Colonic mucosa (tissue), 4 donors: ENCODE data around the gene SLC16A11. TPM values are rescaled to one million over a fixed set of nuclear protein-coding genes. Genes with fewer than 3 reads are reported as not detected.

Source experiments
- DNase-seq: peaks from one replicate; pipeline ENCODE4 v3.0.0-alpha.2; 2020
- H3K27ac ChIP-seq: fragments of 200-600 bp; one replicate; pipeline ENCODE4 v1.8.0; 2021
- H3K27me3 ChIP-seq: fragments of 200-600 bp; one replicate; pipeline ENCODE4 v1.8.0; 2021
- H3K36me3 ChIP-seq: fragments of 200-600 bp; one replicate; pipeline ENCODE4 v1.8.0; 2021
- H3K4me1 ChIP-seq: fragments of 200-600 bp; one replicate; pipeline ENCODE4 v1.8.0; 2021; ENCODE audit warnings: mild to moderate bottlenecking
- H3K4me3 ChIP-seq: fragments of 200-600 bp; one replicate; pipeline ENCODE4 v1.8.0; 2021
- H3K9ac ChIP-seq, 2 donors: one replicate each; pipeline ENCODE4 v1.7.0; 2013; ENCODE audit warnings: control low read depth in 2 of 2, low read depth in 2 of 2, low read length in 2 of 2
- H3K9me3 ChIP-seq: fragments of 200-600 bp; one replicate; pipeline ENCODE4 v1.8.0; 2021
- CTCF ChIP-seq: fragments of 200-600 bp; IDR thresholded peaks from one replicate; pipeline ENCODE4 v1.8.0; 2022; ENCODE audit warnings: antibody characterized with exemption, mild to moderate bottlenecking
- intact Hi-C: fragments of 100-400 bp; cut with DNase I; formaldehyde crosslinking; loops from one replicate; pipeline ENCODE4 v1.14.1; 2022
- total RNA-seq, 2 donors: library from RNA; stranded (reverse); fragmentation: NEBNext Ultra II Directional in 1 of 2; extraction: Animal tissue kit (Norgen Biotek cat#: 25700) in 1 of 2; gene quantifications; one replicate each; pipeline ENCODE4 v1.2.1, GENCODE V29; 2021
- donor health status: healthy.
- donor health status: DM: no; HTN: no; CAD: no.
- donor health status: DM: no; HTN: no; CAD: no.

Gene SLC16A11
- total RNA-seq, 2 donors from 2014 or later = 0.22 to 0.40 TPM

DNA sequence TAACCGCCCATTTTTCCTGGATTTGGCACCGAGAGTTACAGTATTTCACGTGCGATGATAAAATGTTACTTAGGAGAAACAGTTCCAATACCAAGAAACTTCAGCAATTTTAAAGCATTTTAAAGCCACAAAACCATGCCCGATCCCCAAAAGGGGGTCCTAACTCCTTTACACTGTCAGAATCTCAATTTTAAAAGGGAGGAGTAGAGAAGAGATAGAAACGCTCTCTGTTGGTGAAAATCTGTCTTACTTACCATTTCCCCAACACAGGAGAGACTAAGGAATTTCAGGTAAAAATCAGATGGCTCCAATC, 32.0 kb downstream of the SLC16A11 start:
- DNase-seq = no peak
- intact Hi-C loops = no loop called here
- peak overlapping the region; percentile 86 for H3K4me3 ChIP-seq
- H3K9ac ChIP-seq = peak overlapping the region; percentile 58 to 94
- TF ChIP-seq CTCF = no peak
- no peaks in the 10 kb centered on the region for H3K9me3 ChIP-seq
- peak overlapping the region; percentile 95 for H3K27ac ChIP-seq
- no peaks in the 10 kb centered on the region for H3K27me3 ChIP-seq
- H3K36me3 ChIP-seq = no peaks in the 10 kb centered on the region
- H3K4me1 ChIP-seq = peaks cover 9% of the 10 kb centered on the region

DNA sequence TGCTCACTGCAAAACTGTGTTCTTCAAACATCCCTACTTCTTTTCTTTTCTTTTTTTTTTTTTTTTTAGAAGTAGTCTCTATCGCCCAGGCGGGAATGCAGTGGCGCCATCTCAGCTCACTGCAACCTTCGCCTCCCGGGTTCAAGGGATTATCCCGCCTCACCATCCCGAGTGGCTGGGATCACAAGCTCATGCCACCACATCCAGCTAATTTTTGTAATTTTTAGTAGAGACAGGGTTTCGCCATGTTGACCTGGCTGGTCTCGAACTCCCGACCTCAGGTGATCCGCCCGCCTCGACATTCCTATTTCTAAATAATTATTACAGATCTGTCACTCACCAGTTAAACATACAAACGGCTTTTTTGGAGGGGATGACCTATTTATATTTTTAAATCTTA, 32.5 kb downstream of the SLC16A11 start:
- Histone ChIP-seq H3K27ac (peak overlapping the region; percentile 95), H3K36me3 (no peaks in the 10 kb centered on the region), H3K27me3 (no peaks in the 10 kb centered on the region), H3K9me3 (no peaks in the 10 kb centered on the region), H3K4me1 (peaks cover 9% of the 10 kb centered on the region), H3K9ac (peak overlapping the region in 1 of 2 donors; percentile 94), H3K4me3 (peak overlapping the region; percentile 86)
- DNase-seq = no peak
- TF ChIP-seq CTCF = no peak
- intact Hi-C loops = no loop called here

GRCh38 chr17:7010523-7010922, 33.4 kb downstream of the SLC16A11 start:
- Histone ChIP-seq H3K27me3 (no peaks in the 10 kb centered on the region), H3K4me1 (peaks cover 9% of the 10 kb centered on the region), H3K27ac (no peak overlapping the region), H3K36me3 (no peaks in the 10 kb centered on the region), H3K9ac (no peak overlapping the region), H3K4me3 (no peak overlapping the region), H3K9me3 (no peaks in the 10 kb centered on the region)
- TF ChIP-seq CTCF = no peak
- no peak for DNase-seq
- intact Hi-C loops = no loop called here

- Histone ChIP-seq H3K9ac (no peak overlapping the region), H3K9me3 (no peaks in the 10 kb centered on the region), H3K4me3 (no peak overlapping the region), H3K36me3 (no peaks in the 10 kb centered on the region), H3K27ac (no peak overlapping the region), H3K27me3 (no peaks in the 10 kb centered on the region), H3K4me1 (peaks cover 9% of the 10 kb centered on the region)
- no peak for DNase-seq
- TF ChIP-seq CTCF = no peak
- intact Hi-C loops = loop anchor here (2.0 to 5.0 kb wide), 2 partner anchors 92 to 340 kb away; no protein-coding TSS in a partner anchor
Measured at GRCh38 chr17:7007143-7007542, 36.7 kb downstream of the SLC16A11 start.

DNA sequence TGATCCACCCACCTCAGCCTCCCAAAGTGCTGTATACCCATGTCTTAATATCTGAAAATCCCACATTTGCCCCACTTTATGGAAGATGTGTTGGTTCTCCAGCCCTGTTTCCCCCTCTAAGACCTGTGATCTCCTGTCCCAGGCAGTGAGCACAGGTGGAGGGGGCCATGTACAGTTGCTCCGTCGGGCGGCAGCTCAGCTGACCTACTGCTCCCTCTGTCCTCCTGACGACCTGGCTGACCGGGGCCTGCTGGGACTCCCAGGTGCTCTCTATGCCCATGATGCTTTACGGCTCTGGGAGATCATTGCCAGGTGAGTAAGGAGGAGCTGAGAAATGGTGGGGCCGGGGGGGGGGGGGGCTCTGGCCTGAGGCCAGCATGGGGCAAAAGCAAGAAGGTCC, 38.2 kb downstream of the SLC16A11 start:
- no peaks in the 10 kb centered on the region for H3K9me3 ChIP-seq
- H3K27me3 ChIP-seq = no peaks in the 10 kb centered on the region
- H3K36me3 ChIP-seq = no peaks in the 10 kb centered on the region
- no peak overlapping the region for H3K9ac ChIP-seq
- TF ChIP-seq CTCF = no peak
- intact Hi-C loops = loop anchor here (2.0 to 5.0 kb wide), 2 partner anchors 91 to 338 kb away; no protein-coding TSS in a partner anchor
- DNase-seq = no peak
- H3K4me3 ChIP-seq = no peak overlapping the region
- H3K4me1 ChIP-seq = peaks cover 1% of the 10 kb centered on the region
- H3K27ac ChIP-seq = no peak overlapping the region
